Caco-2 (cell line): ENCODE results near the gene RAB3A. TPM values are rescaled to one million over a fixed set of nuclear protein-coding genes. Genes with fewer than 3 reads are reported as not detected.

ENCODE experiments used
- BruUV-seq: library from RNA; stranded (reverse); fragments of 400-500 nt; replicated peaks from 2 replicates; lab custom pipeline; 2021; lab: Mats Ljungman, UMichigan
- CTCF ChIA-PET: fragments of 300-600 bp; sonication (Branson Sonifier 250); formaldehyde crosslinking; loops from one replicate; lab custom pipeline; 2022; ENCODE audit warnings: antibody characterized with exemption; lab: Charles Lee
- POLR2A ChIA-PET: fragments of 300-600 bp; sonication (Branson Sonifier 250); formaldehyde crosslinking; loops from one replicate; lab custom pipeline; 2022; ENCODE audit warnings: antibody characterized with exemption; lab: Charles Lee
- DNase-seq, 2 experiments: peaks; one replicate each; pipeline versions ENCODE4 v3.0.0 to v3.0.0-alpha.2; 2020 to 2022
- H3K27me3 ChIP-seq: replicated peaks from 2 replicates; pipeline ENCODE4 v1.6.0; 2011; ENCODE audit warnings: low read length; ENCODE audit not compliant: control insufficient read depth, insufficient read depth
- H3K36me3 ChIP-seq: 2 replicates; pipeline ENCODE4 v1.5.1; 2011; ENCODE audit warnings: low read length; ENCODE audit not compliant: control insufficient read depth, insufficient read depth
- H3K4me1 ChIP-seq: fragments of 250-450 bp; sonication (Bioruptor Pico); 2 replicates; pipeline ENCODE4 v1.5.1; 2020; ENCODE audit warnings: mild to moderate bottlenecking
- H3K4me3 ChIP-seq: 2 replicates; pipeline ENCODE4 v1.5.1; 2011; ENCODE audit warnings: low read depth, mild to moderate bottlenecking, control low read depth, low read length
- H3K9me3 ChIP-seq: fragments of 250-450 bp; sonication (Bioruptor Pico); 2 replicates; pipeline ENCODE4 v1.5.1; 2020; ENCODE audit warnings: mild to moderate bottlenecking, moderate library complexity
- H3K27ac Mint-ChIP-seq: one replicate; pipeline ENCODE4 v1.8.0; 2022; ENCODE audit warnings: mixed read lengths; ENCODE audit not compliant: unreplicated experiment
- H3K27me3 Mint-ChIP-seq: one replicate; pipeline ENCODE4 v1.8.0; 2022; ENCODE audit warnings: mixed read lengths; ENCODE audit not compliant: insufficient read depth, unreplicated experiment
- H3K36me3 Mint-ChIP-seq: one replicate; pipeline ENCODE4 v1.8.0; 2022; ENCODE audit warnings: mild to moderate bottlenecking, mixed read lengths; ENCODE audit not compliant: insufficient read depth, unreplicated experiment
- H3K4me1 Mint-ChIP-seq: one replicate; pipeline ENCODE4 v1.8.0; 2022; ENCODE audit warnings: low read depth, mixed read lengths; ENCODE audit not compliant: unreplicated experiment
- H3K4me3 Mint-ChIP-seq: one replicate; pipeline ENCODE4 v1.8.0; 2022; ENCODE audit warnings: mild to moderate bottlenecking, moderate library complexity, mixed read lengths; ENCODE audit not compliant: unreplicated experiment
- H3K9me3 Mint-ChIP-seq: one replicate; pipeline ENCODE4 v1.8.0; 2022; ENCODE audit warnings: mixed read lengths; ENCODE audit not compliant: unreplicated experiment
- intact Hi-C: fragments of 100-400 bp; cut with micrococcal nuclease; formaldehyde crosslinking; loops from one replicate; pipeline ENCODE4 v1.10.0; 2022; ENCODE audit not compliant: unreplicated experiment
- total RNA-seq: library from RNA; stranded (reverse); gene quantifications from 2 replicates; pipeline ENCODE4 v1.2.3, GENCODE V29; 2022
- TF ChIP-seq, protein P1 (sequence below), 2 experiments: fragments of 200-600 bp in 1 of 2; IDR thresholded peaks; 1 replicate in 1 of 2; 2 replicates in 1 of 2; pipeline versions ENCODE4 v1.5.1 to v1.8.0; 2011 to 2022; ENCODE audit warnings: antibody characterized with exemption in 1 of 2, control low read depth in 1 of 2, inconsistent platforms in 1 of 2, low read depth in 1 of 2, low read length in 1 of 2, mild to moderate bottlenecking in 1 of 2, moderate library complexity in 1 of 2; ENCODE audit not compliant: insufficient read depth in 1 of 2, severe bottlenecking in 1 of 2, unreplicated experiment in 1 of 2

RAB3A gene
- total RNA-seq, 1 experiment from 2014 or later, result 2.3 TPM

DNA sequence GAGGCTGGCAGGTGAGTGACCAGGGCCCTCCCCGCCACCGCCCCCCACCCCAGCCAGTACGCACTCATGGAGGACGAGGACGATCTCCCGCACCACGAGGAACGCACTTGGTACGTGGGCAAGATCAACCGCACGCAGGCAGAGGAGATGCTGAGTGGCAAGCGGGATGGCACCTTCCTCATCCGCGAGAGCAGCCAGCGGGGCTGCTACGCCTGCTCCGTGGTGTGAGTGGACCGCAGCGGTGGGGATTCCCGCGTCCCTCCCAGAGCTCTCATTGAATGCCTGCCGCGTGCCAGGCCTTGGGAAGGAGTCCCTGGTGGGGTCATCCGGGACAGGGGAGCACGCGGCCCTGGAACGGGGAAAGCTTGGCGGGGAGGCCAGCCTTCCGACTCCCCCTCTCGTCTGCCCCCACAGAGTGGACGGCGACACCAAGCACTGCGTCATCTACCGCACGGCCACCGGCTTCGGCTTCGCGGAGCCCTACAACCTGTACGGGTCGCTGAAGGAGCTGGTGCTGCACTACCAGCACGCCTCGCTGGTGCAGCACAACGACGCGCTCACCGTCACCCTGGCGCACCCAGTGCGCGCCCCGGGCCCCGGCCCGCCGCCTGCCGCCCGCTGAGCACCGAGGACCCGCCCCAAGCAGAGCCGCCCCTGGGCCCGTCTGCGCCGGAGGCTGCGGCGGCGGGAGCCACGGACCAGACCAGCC is 35.0 kb downstream of the RAB3A start:
- no peak overlapping the region for H3K4me3 ChIP-seq
- Mint-ChIP-seq H3K27me3 (no peaks in the 10 kb centered on the region), H3K4me1 (no peaks in the 10 kb centered on the region), H3K9me3 (no peaks in the 10 kb centered on the region), H3K27ac (no peak overlapping the region), H3K36me3 (peaks cover 45% of the 10 kb centered on the region), H3K4me3 (no peak overlapping the region)
- no peak for DNase-seq
- ChIA-PET POLR2A (no interaction called here), CTCF (interaction anchor here (0.7 to 2.1 kb wide), 3 partner anchors 23 to 59 kb away, joined by 3 to 25 read pairs (median 5); no protein-coding TSS in a partner anchor)
- peaks cover 1% of the 10 kb centered on the region for H3K36me3 ChIP-seq
- TF ChIP-seq, protein P1, sequence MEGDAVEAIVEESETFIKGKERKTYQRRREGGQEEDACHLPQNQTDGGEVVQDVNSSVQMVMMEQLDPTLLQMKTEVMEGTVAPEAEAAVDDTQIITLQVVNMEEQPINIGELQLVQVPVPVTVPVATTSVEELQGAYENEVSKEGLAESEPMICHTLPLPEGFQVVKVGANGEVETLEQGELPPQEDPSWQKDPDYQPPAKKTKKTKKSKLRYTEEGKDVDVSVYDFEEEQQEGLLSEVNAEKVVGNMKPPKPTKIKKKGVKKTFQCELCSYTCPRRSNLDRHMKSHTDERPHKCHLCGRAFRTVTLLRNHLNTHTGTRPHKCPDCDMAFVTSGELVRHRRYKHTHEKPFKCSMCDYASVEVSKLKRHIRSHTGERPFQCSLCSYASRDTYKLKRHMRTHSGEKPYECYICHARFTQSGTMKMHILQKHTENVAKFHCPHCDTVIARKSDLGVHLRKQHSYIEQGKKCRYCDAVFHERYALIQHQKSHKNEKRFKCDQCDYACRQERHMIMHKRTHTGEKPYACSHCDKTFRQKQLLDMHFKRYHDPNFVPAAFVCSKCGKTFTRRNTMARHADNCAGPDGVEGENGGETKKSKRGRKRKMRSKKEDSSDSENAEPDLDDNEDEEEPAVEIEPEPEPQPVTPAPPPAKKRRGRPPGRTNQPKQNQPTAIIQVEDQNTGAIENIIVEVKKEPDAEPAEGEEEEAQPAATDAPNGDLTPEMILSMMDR (IDR thresholded peaks at IDR 0.05; ENCODE audit: insufficient read depth in 1 of 2, low read depth in 1 of 2, low read length in 1 of 2, severe bottlenecking in 1 of 2, unreplicated experiment in 1 of 2), result no peak
- intact Hi-C loops, result loop anchor here (1.0 kb wide), 1 partner anchor 56 kb away; no protein-coding TSS in a partner anchor
- no peaks in the 10 kb centered on the region for H3K27me3 ChIP-seq
- H3K9me3 ChIP-seq, result no peaks in the 10 kb centered on the region
- no peaks in the 10 kb centered on the region for H3K4me1 ChIP-seq
- BruUV-seq, result no TSS peak

GRCh38 chr19:18167975-18168645 is 35.7 kb downstream of the RAB3A start:
- DNase-seq, result peak in 1 of 2 experiments; percentile 65
- H3K36me3 ChIP-seq, result peaks cover 1% of the 10 kb centered on the region
- CTCF ChIA-PET, result interaction anchor here (0.6 to 2.1 kb wide), 8 partner anchors 13 to 161 kb away, joined by 3 to 25 read pairs (median 5); no protein-coding TSS in a partner anchor
- no peaks in the 10 kb centered on the region for H3K4me1 ChIP-seq
- Mint-ChIP-seq H3K27me3 (no peaks in the 10 kb centered on the region), H3K9me3 (no peaks in the 10 kb centered on the region), H3K4me1 (no peaks in the 10 kb centered on the region), H3K4me3 (no peak overlapping the region), H3K36me3 (peaks cover 53% of the 10 kb centered on the region), H3K27ac (no peak overlapping the region)
- intact Hi-C loops, result loop anchor here (1.0 kb wide), 1 partner anchor 55 kb away; no protein-coding TSS in a partner anchor
- no peaks in the 10 kb centered on the region for H3K27me3 ChIP-seq
- TF ChIP-seq, protein P1 (IDR thresholded peaks at IDR 0.05; ENCODE audit: insufficient read depth in 1 of 2, low read depth in 1 of 2, low read length in 1 of 2, severe bottlenecking in 1 of 2, unreplicated experiment in 1 of 2), result peak; percentile 76 to 86
- H3K9me3 ChIP-seq, result no peaks in the 10 kb centered on the region
- BruUV-seq, result no TSS peak
- POLR2A ChIA-PET, result no interaction called here
- H3K4me3 ChIP-seq, result no peak overlapping the region

- Mint-ChIP-seq H3K4me1 (no peaks in the 10 kb centered on the region), H3K36me3 (peaks cover 60% of the 10 kb centered on the region), H3K9me3 (no peaks in the 10 kb centered on the region), H3K27ac (no peak overlapping the region), H3K4me3 (no peak overlapping the region), H3K27me3 (no peaks in the 10 kb centered on the region)
- peaks cover 3% of the 10 kb centered on the region for H3K36me3 ChIP-seq
- no peak for DNase-seq
- no peaks in the 10 kb centered on the region for H3K9me3 ChIP-seq
- no TSS peak for BruUV-seq
- TF ChIP-seq, protein P1 (IDR thresholded peaks at IDR 0.05; ENCODE audit: insufficient read depth in 1 of 2, low read depth in 1 of 2, low read length in 1 of 2, severe bottlenecking in 1 of 2, unreplicated experiment in 1 of 2), result no peak
- CTCF ChIA-PET, result interaction anchor here (0.9 kb wide), 2 partner anchors 14 to 54 kb away, joined by 3 to 5 read pairs; partner anchors contain the start of gene PIK3R2
- H3K27me3 ChIP-seq, result no peaks in the 10 kb centered on the region
- intact Hi-C loops, result no loop called here
- no peaks in the 10 kb centered on the region for H3K4me1 ChIP-seq
- no peak overlapping the region for H3K4me3 ChIP-seq
- POLR2A ChIA-PET, result no interaction called here
Measured at GRCh38 chr19:18167011-18167410, 36.8 kb downstream of the RAB3A start.
